ENCODE measurements around the gene CAPN9.

CAPN9 gene

GRCh38 chr1:230800891-230801840 lies 54.0 kb downstream of the CAPN9 start:
- no peak for DNase-seq

GRCh38 chr1:230804396-230804795 lies 57.2 kb downstream of the CAPN9 start:
- DNase-seq = no peak

GRCh38 chr1:230806552-230806951 lies 59.4 kb downstream of the CAPN9 start:
- DNase-seq = no peak

GRCh38 chr1:230807029-230807428 lies 59.8 kb downstream of the CAPN9 start:
- no peak for DNase-seq

- no peak for DNase-seq
Measured at GRCh38 chr1:230807561-230808280, 60.5 kb downstream of the CAPN9 start.

GRCh38 chr1:230808281-230808872 lies 61.2 kb downstream of the CAPN9 start:
- no peak for DNase-seq

- no peak for DNase-seq
Measured at GRCh38 chr1:230809256-230809990, 62.2 kb downstream of the CAPN9 start.

- no peak for DNase-seq
Measured at GRCh38 chr1:230812568-230812967, 65.4 kb downstream of the CAPN9 start.

GRCh38 chr1:230814949-230815692 lies 67.9 kb downstream of the CAPN9 start:
- no peak for DNase-seq

- no peak for DNase-seq
Measured at GRCh38 chr1:230816018-230816417, 68.8 kb downstream of the CAPN9 start.

- no peak for DNase-seq
Measured at GRCh38 chr1:230818367-230818766, 71.2 kb downstream of the CAPN9 start.

GRCh38 chr1:230818901-230819300 lies 71.7 kb downstream of the CAPN9 start:
- no peak for DNase-seq

GRCh38 chr1:230819976-230820375 lies 72.8 kb downstream of the CAPN9 start:
- DNase-seq = no peak

GRCh38 chr1:230820568-230820967 lies 73.4 kb downstream of the CAPN9 start:
- no peak for DNase-seq

GRCh38 chr1:230821346-230821745 lies 74.2 kb downstream of the CAPN9 start:
- no peak for DNase-seq

GRCh38 chr1:230822092-230822581 lies 74.9 kb downstream of the CAPN9 start:
- no peak for DNase-seq

- DNase-seq = no peak
Measured at GRCh38 chr1:230823426-230823825, 76.2 kb downstream of the CAPN9 start.

GRCh38 chr1:230823931-230824381 lies 76.8 kb downstream of the CAPN9 start:
- no peak for DNase-seq

GRCh38 chr1:230824551-230824918 lies 77.3 kb downstream of the CAPN9 start:
- no peak for DNase-seq

GRCh38 chr1:230824919-230825721 lies 77.9 kb downstream of the CAPN9 start:
- no peak for DNase-seq

GRCh38 chr1:230825761-230826160 lies 78.6 kb downstream of the CAPN9 start:
- DNase-seq = no peak
